OCI-LY3 (cell line): Measurements from ENCODE around the gene CELSR3.

Experiments
- CTCF ChIP-seq: fragments of 200-600, 300-600 bp; sonication (generic); IDR thresholded peaks from 2 replicates; pipeline ENCODE4 v1.5.1; 2014; ENCODE audit warnings: antibody characterized with exemption, low read length, low read depth
- EZH2phosphoT487 ChIP-seq: fragments of 200-600 bp; shearing (Covaris generic); IDR thresholded peaks from 2 replicates; pipeline ENCODE4 v1.6.1; 2018; ENCODE audit warnings: antibody characterized with exemption, mixed run types, low read depth

GRCh38 chr3:48642605-48643004 is 20.1 kb downstream of the CELSR3 start:
- TF ChIP-seq CTCF (no peak), EZH2phosphoT487 (no peak)
